ENCODE measurements around the gene ARHGEF4.
"Not testable (repeated sequence)": the region's sequence is repeated elsewhere in the genome, so short reads cannot be mapped to it uniquely, and the experiment has no call there.

The ARHGEF4 gene

GRCh38 chr2:130976591-130977237 is 140.0 kb downstream of the ARHGEF4 start:
- no peak overlapping the region for H3K27ac Mint-ChIP-seq
- no peaks in the 10 kb centered on the region for H3K4me1 Mint-ChIP-seq (ENCODE audit: low read depth)
- no peak overlapping the region for H3K4me3 Mint-ChIP-seq
- no peaks in the 10 kb centered on the region for H3K27me3 Mint-ChIP-seq
- H3K9me3 Mint-ChIP-seq: no peaks in the 10 kb centered on the region
- H3K36me3 Mint-ChIP-seq (ENCODE audit: low read depth): no peaks in the 10 kb centered on the region
- intact Hi-C loops (cut with micrococcal nuclease): no loop called here

- H3K27me3 Mint-ChIP-seq: no peaks in the 10 kb centered on the region
- intact Hi-C loops (cut with micrococcal nuclease): no loop called here
These were observed 140.8 kb downstream of the ARHGEF4 start for GRCh38 chr2:130977461-130978050.

GRCh38 chr2:130981667-130982066 is 145.0 kb downstream of the ARHGEF4 start:
- Mint-ChIP-seq H3K4me3 (no peak overlapping the region), H3K36me3 (ENCODE audit: low read depth) (peaks cover 14% of the 10 kb centered on the region), H3K27ac (no peak overlapping the region), H3K4me1 (ENCODE audit: low read depth) (peaks cover 21% of the 10 kb centered on the region), H3K9me3 (peaks cover 23% of the 10 kb centered on the region), H3K27me3 (no peaks in the 10 kb centered on the region)
- intact Hi-C loops (cut with micrococcal nuclease): no loop called here

More at GRCh38 chr2:130977461-130978050, 140.8 kb downstream of the ARHGEF4 start:
- Mint-ChIP-seq H3K27ac (no peak overlapping the region), H3K9me3 (no peaks in the 10 kb centered on the region), H3K4me3 (no peak overlapping the region), H3K36me3 (ENCODE audit: low read depth) (no peaks in the 10 kb centered on the region), H3K4me1 (ENCODE audit: low read depth) (no peaks in the 10 kb centered on the region)

- Mint-ChIP-seq H3K4me3 (no peak overlapping the region), H3K9me3 (peaks cover 23% of the 10 kb centered on the region), H3K36me3 (ENCODE audit: low read depth) (peaks cover 14% of the 10 kb centered on the region)
These were observed 148.6 kb downstream of the ARHGEF4 start for GRCh38 chr2:130985206-130985780.

GRCh38 chr2:130985831-130986649 is 149.3 kb downstream of the ARHGEF4 start:
- no peak overlapping the region for H3K4me3 Mint-ChIP-seq
- intact Hi-C loops (cut with micrococcal nuclease): no loop called here
- no peak overlapping the region for H3K27ac Mint-ChIP-seq
- peaks cover 23% of the 10 kb centered on the region for H3K9me3 Mint-ChIP-seq
- peaks cover 2% of the 10 kb centered on the region for H3K27me3 Mint-ChIP-seq
- peaks cover 22% of the 10 kb centered on the region for H3K4me1 Mint-ChIP-seq (ENCODE audit: low read depth)
- H3K36me3 Mint-ChIP-seq (ENCODE audit: low read depth): peaks cover 14% of the 10 kb centered on the region

More at GRCh38 chr2:130985206-130985780, 148.6 kb downstream of the ARHGEF4 start:
- Mint-ChIP-seq H3K27ac (no peak overlapping the region), H3K27me3 (no peaks in the 10 kb centered on the region), H3K4me1 (ENCODE audit: low read depth) (peaks cover 22% of the 10 kb centered on the region)
- intact Hi-C loops (cut with micrococcal nuclease): no loop called here

GRCh38 chr2:130986890-130987493 is 150.3 kb downstream of the ARHGEF4 start:
- Mint-ChIP-seq H3K9me3 (peaks cover 23% of the 10 kb centered on the region), H3K4me3 (no peak overlapping the region), H3K4me1 (ENCODE audit: low read depth) (peaks cover 22% of the 10 kb centered on the region), H3K27ac (no peak overlapping the region), H3K36me3 (ENCODE audit: low read depth) (peaks cover 14% of the 10 kb centered on the region), H3K27me3 (peaks cover 2% of the 10 kb centered on the region)
- intact Hi-C loops (cut with micrococcal nuclease): no loop called here

- Mint-ChIP-seq H3K36me3 (ENCODE audit: low read depth) (peaks cover 14% of the 10 kb centered on the region), H3K4me3 (no peak overlapping the region), H3K4me1 (ENCODE audit: low read depth) (peaks cover 22% of the 10 kb centered on the region), H3K27me3 (peaks cover 3% of the 10 kb centered on the region), H3K27ac (no peak overlapping the region), H3K9me3 (peaks cover 23% of the 10 kb centered on the region)
- intact Hi-C loops (cut with micrococcal nuclease): no loop called here
These were observed 151.1 kb downstream of the ARHGEF4 start for GRCh38 chr2:130987519-130988425.

- intact Hi-C loops (cut with micrococcal nuclease); H3K9me3 Mint-ChIP-seq; H3K27ac Mint-ChIP-seq; H3K36me3 Mint-ChIP-seq (ENCODE audit: low read depth); H3K4me1 Mint-ChIP-seq (ENCODE audit: low read depth); H3K4me3 Mint-ChIP-seq: not testable (repeated sequence)
- peaks cover 14% of the 10 kb centered on the region for H3K27me3 Mint-ChIP-seq
These were observed 154.7 kb downstream of the ARHGEF4 start for GRCh38 chr2:130991446-130991845.

- not testable (repeated sequence) for H3K36me3 Mint-ChIP-seq (ENCODE audit: low read depth); H3K9me3 Mint-ChIP-seq
These were observed 155.3 kb downstream of the ARHGEF4 start for GRCh38 chr2:130992003-130992402.

GRCh38 chr2:130996691-130997090 is 160.0 kb downstream of the ARHGEF4 start:
- H3K27ac Mint-ChIP-seq: no peak overlapping the region
- no peaks in the 10 kb centered on the region for H3K9me3 Mint-ChIP-seq
- no peak overlapping the region for H3K4me3 Mint-ChIP-seq
- H3K4me1 Mint-ChIP-seq (ENCODE audit: low read depth): no peaks in the 10 kb centered on the region
- H3K27me3 Mint-ChIP-seq: peaks cover 28% of the 10 kb centered on the region
- no peaks in the 10 kb centered on the region for H3K36me3 Mint-ChIP-seq (ENCODE audit: low read depth)
- intact Hi-C loops (cut with micrococcal nuclease): no loop called here

More at GRCh38 chr2:130992003-130992402, 155.3 kb downstream of the ARHGEF4 start:
- H3K27me3 Mint-ChIP-seq: peaks cover 14% of the 10 kb centered on the region
- H3K4me1 Mint-ChIP-seq (ENCODE audit: low read depth); H3K27ac Mint-ChIP-seq; intact Hi-C loops (cut with micrococcal nuclease); H3K4me3 Mint-ChIP-seq: not testable (repeated sequence)

- no peaks in the 10 kb centered on the region for H3K4me1 Mint-ChIP-seq (ENCODE audit: low read depth)
- intact Hi-C loops (cut with micrococcal nuclease): no loop called here
- H3K27ac Mint-ChIP-seq: no peak overlapping the region
- H3K36me3 Mint-ChIP-seq (ENCODE audit: low read depth): no peaks in the 10 kb centered on the region
- H3K4me3 Mint-ChIP-seq: no peak overlapping the region
- H3K9me3 Mint-ChIP-seq: no peaks in the 10 kb centered on the region
- H3K27me3 Mint-ChIP-seq: peaks cover 28% of the 10 kb centered on the region
These were observed 160.5 kb downstream of the ARHGEF4 start for GRCh38 chr2:130997198-130997597.

- Mint-ChIP-seq H3K36me3 (ENCODE audit: low read depth) (no peaks in the 10 kb centered on the region), H3K4me1 (ENCODE audit: low read depth) (no peaks in the 10 kb centered on the region), H3K27me3 (peaks cover 26% of the 10 kb centered on the region), H3K4me3 (no peak overlapping the region), H3K9me3 (no peaks in the 10 kb centered on the region), H3K27ac (no peak overlapping the region)
- intact Hi-C loops (cut with micrococcal nuclease): no loop called here
These were observed 161.8 kb downstream of the ARHGEF4 start for GRCh38 chr2:130998561-130998960.

Measured in dendritic cell treated with granulocyte-macrophage colony-stimulating factor and Interleukin-4, amounts not matched to agents 40 ng/mL and 50 ng/mL, for 4 days (primary cell).